Fibroblast of the aortic adventitia (primary cell): ENCODE data around the gene SEMA3C. TPM values are rescaled to one million over a fixed set of nuclear protein-coding genes. Genes with fewer than 3 reads are reported as not detected.

Experiments used
- DNase-seq: peaks from one replicate; pipeline ENCODE4 v3.0.0-alpha.2; 2010; ENCODE audit warnings: low read depth
- H3K4me3 ChIP-seq: 2 replicates; pipeline ENCODE4 v1.5.1; 2011; ENCODE audit warnings: low read depth, mild to moderate bottlenecking, control low read depth, low read length, moderate library complexity
- CTCF ChIP-seq: IDR thresholded peaks from 2 replicates; pipeline ENCODE4 v1.5.1; 2011; ENCODE audit warnings: mild to moderate bottlenecking, low read length, control low read depth, inconsistent platforms; ENCODE audit not compliant: insufficient read depth
- total RNA-seq: library from RNA; depleted of rRNA; stranded (reverse); fragments of >200 nt; gene quantifications from 2 replicates; pipeline ENCODE4 v1.2.3, GENCODE V29; 2012; ENCODE audit warnings: low replicate concordance

The SEMA3C gene
- total RNA-seq, 1 donor = 208 TPM

- no peak for TF ChIP-seq CTCF
- no peak overlapping the region for H3K4me3 ChIP-seq
- no peak for DNase-seq
Observed at GRCh38 chr7:80905334-80905733, 13.5 kb downstream of the SEMA3C start.

GRCh38 chr7:80902716-80903308 is 16.0 kb downstream of the SEMA3C start:
- no peak for TF ChIP-seq CTCF
- no peak for DNase-seq
- H3K4me3 ChIP-seq = no peak overlapping the region

GRCh38 chr7:80902019-80902418 is 16.8 kb downstream of the SEMA3C start:
- no peak for TF ChIP-seq CTCF
- DNase-seq = no peak
- H3K4me3 ChIP-seq = no peak overlapping the region

- DNase-seq = peak; percentile 88
Observed at GRCh38 chr7:80900583-80901576, 18.0 kb downstream of the SEMA3C start.

GRCh38 chr7:80896906-80897598 is 21.8 kb downstream of the SEMA3C start:
- DNase-seq = no peak
- no peak for TF ChIP-seq CTCF
- H3K4me3 ChIP-seq = no peak overlapping the region

More at GRCh38 chr7:80900583-80901576, 18.0 kb downstream of the SEMA3C start:
- no peak overlapping the region for H3K4me3 ChIP-seq
- no peak for TF ChIP-seq CTCF

GRCh38 chr7:80895056-80895455 is 23.8 kb downstream of the SEMA3C start:
- no peak for DNase-seq
- H3K4me3 ChIP-seq = no peak overlapping the region
- TF ChIP-seq CTCF = no peak
